Loucy (cell line): ENCODE results near the gene SYNDIG1.

Experiments
- EZH2phosphoT487 ChIP-seq: fragments of 200-600 bp; IDR thresholded peaks from 2 replicates; pipeline ENCODE4 v1.6.1; 2018; ENCODE audit warnings: antibody characterized with exemption, mild to moderate bottlenecking, moderate library complexity, borderline replicate concordance
- TF ChIP-seq, protein P1 (sequence below): fragments of 200-600 bp; sonication (generic); conservative IDR thresholded peaks from 2 replicates; pipeline ENCODE4 v1.5.1; 2014; ENCODE audit warnings: mild to moderate bottlenecking, antibody characterized with exemption, low read length

DNA sequence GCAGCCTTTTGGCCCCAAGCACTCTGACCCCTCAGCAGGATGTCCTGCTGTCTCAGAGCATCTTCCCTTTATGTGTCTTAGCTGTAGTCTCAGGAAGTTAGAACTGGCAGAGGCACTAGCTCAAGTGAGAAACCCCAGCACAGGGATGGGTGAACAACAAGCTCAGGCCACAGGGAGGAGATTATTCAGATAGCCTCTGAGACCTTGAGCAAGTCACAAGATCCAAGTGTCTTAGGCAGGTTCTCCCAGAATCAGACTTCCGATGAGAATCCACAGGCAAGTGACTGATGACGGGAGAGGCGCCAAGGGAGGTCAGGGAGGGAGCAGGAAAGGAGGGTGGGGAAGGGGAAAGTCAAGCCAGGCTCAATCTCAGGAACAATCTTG is 13.0 kb upstream of the SYNDIG1 start:
- TF ChIP-seq, protein P1, sequence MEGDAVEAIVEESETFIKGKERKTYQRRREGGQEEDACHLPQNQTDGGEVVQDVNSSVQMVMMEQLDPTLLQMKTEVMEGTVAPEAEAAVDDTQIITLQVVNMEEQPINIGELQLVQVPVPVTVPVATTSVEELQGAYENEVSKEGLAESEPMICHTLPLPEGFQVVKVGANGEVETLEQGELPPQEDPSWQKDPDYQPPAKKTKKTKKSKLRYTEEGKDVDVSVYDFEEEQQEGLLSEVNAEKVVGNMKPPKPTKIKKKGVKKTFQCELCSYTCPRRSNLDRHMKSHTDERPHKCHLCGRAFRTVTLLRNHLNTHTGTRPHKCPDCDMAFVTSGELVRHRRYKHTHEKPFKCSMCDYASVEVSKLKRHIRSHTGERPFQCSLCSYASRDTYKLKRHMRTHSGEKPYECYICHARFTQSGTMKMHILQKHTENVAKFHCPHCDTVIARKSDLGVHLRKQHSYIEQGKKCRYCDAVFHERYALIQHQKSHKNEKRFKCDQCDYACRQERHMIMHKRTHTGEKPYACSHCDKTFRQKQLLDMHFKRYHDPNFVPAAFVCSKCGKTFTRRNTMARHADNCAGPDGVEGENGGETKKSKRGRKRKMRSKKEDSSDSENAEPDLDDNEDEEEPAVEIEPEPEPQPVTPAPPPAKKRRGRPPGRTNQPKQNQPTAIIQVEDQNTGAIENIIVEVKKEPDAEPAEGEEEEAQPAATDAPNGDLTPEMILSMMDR: no peak
- TF ChIP-seq EZH2phosphoT487: no peak
